OCI-LY7 (cell line): ENCODE data around the gene LPP. TPM values are rescaled to one million over a fixed set of nuclear protein-coding genes. Genes with fewer than 3 reads are reported as not detected.

Experiments used
- BruUV-seq: library from RNA; stranded (reverse); fragments of 400-500 nt; replicated peaks from 2 replicates; lab custom pipeline; 2021; lab: Mats Ljungman, UMichigan
- CTCF ChIA-PET: fragments of 300-600 bp; sonication (Branson Sonifier 250); formaldehyde crosslinking; loops from one replicate; lab custom pipeline; 2022; ENCODE audit warnings: antibody characterized with exemption; ENCODE audit not compliant: unreplicated experiment; lab: Charles Lee
- POLR2A ChIA-PET: fragments of 300-600 bp; sonication (Branson Sonifier 250); formaldehyde crosslinking; loops from one replicate; lab custom pipeline; 2022; ENCODE audit warnings: antibody characterized with exemption; lab: Charles Lee
- DNase-seq: peaks from one replicate; pipeline ENCODE4 v3.0.0-alpha.2; 2015; ENCODE audit warnings: low spot score
- H2AFZ ChIP-seq: fragments of 200-600 bp; sonication (generic), shearing (Covaris generic); 2 replicates; pipeline ENCODE4 v1.6.1; 2014; ENCODE audit warnings: mild to moderate bottlenecking, antibody characterized with exemption, low read length, moderate library complexity
- H3K27ac ChIP-seq: fragments of 200-600 bp; sonication (generic); 2 replicates; pipeline ENCODE4 v1.5.1; 2014; ENCODE audit warnings: mixed run types, low read depth, mild to moderate bottlenecking, moderate library complexity, low read length, inconsistent platforms; ENCODE audit not compliant: poor library complexity, severe bottlenecking
- H3K36me3 ChIP-seq: fragments of 200-600 bp; sonication (generic); 2 replicates; pipeline ENCODE4 v1.6.1; 2014; ENCODE audit warnings: mild to moderate bottlenecking, antibody characterized with exemption, low read length, moderate library complexity, mixed read lengths; ENCODE audit not compliant: insufficient read depth
- H3K4me1 ChIP-seq: fragments of 200-600 bp; sonication (generic); 2 replicates; pipeline ENCODE4 v1.5.1; 2014; ENCODE audit warnings: mild to moderate bottlenecking, low read length; ENCODE audit not compliant: insufficient read depth, poor library complexity, severe bottlenecking
- H3K4me2 ChIP-seq: fragments of 200-600 bp; sonication (generic); 2 replicates; pipeline ENCODE4 v1.6.1; 2014; ENCODE audit warnings: mild to moderate bottlenecking, low read length
- H3K4me3 ChIP-seq: fragments of 200-600 bp; sonication (generic); 2 replicates; pipeline ENCODE4 v1.5.1; 2014; ENCODE audit warnings: mild to moderate bottlenecking, low read depth, low read length; ENCODE audit not compliant: poor library complexity, severe bottlenecking
- H3K79me2 ChIP-seq: fragments of 200-600 bp; sonication (generic); 2 replicates; pipeline ENCODE4 v1.6.1; 2016; ENCODE audit warnings: low read depth, mild to moderate bottlenecking, low read length, moderate library complexity, mixed read lengths; ENCODE audit not compliant: insufficient read depth
- H3K9me2 ChIP-seq: fragments of 200-600 bp; sonication (generic); 2 replicates; pipeline ENCODE4 v1.6.1; 2016; ENCODE audit warnings: mild to moderate bottlenecking, low read length, mixed read lengths; ENCODE audit not compliant: insufficient read depth
- H3K9me3 ChIP-seq: fragments of 200-600 bp; sonication (generic); 2 replicates; pipeline ENCODE4 v1.6.1; 2014; ENCODE audit warnings: mild to moderate bottlenecking, mixed run types, low read length, mixed read lengths
- H4K20me1 ChIP-seq: fragments of 200-600 bp; sonication (generic); 2 replicates; pipeline ENCODE4 v1.6.1; 2014; ENCODE audit warnings: mild to moderate bottlenecking, antibody characterized with exemption, low read length, moderate library complexity, mixed read lengths; ENCODE audit not compliant: insufficient read depth
- CTCF ChIP-seq: fragments of 200-600 bp; sonication (generic); conservative IDR thresholded peaks from 2 replicates; pipeline ENCODE4 v1.5.1; 2014; ENCODE audit warnings: mild to moderate bottlenecking, antibody characterized with exemption, low read length, moderate library complexity, mixed read lengths
- EZH2phosphoT487 ChIP-seq: fragments of 200-600 bp; sonication (generic); IDR thresholded peaks from 2 replicates; pipeline ENCODE4 v1.6.1; 2018; ENCODE audit warnings: low read depth, borderline replicate concordance, mild to moderate bottlenecking, mixed run types, antibody characterized with exemption, low read length, moderate library complexity, mixed read lengths
- intact Hi-C: fragments of 100-400 bp; cut with micrococcal nuclease; formaldehyde crosslinking; loops from one replicate; pipeline ENCODE4 v1.10.0; 2022; ENCODE audit not compliant: unreplicated experiment
- total RNA-seq, 2 experiments: library from RNA; depleted of rRNA in 1 of 2; stranded (reverse); fragments of >200 nt in 1 of 2; shearing (Covaris generic) in 1 of 2; gene quantifications; 2 replicates each; pipeline ENCODE4 v1.2.3, GENCODE V29; 2014 to 2022

Gene LPP
- total RNA-seq, 2 experiments from 2014 or later = 10.9 to 119 TPM

- Histone ChIP-seq H3K9me2 (no peaks in the 10 kb centered on the region), H3K36me3 (no peaks in the 10 kb centered on the region), H3K4me2 (no peak overlapping the region), H3K4me3 (no peak overlapping the region), H4K20me1 (no peaks in the 10 kb centered on the region), H2AFZ (no peak overlapping the region), H3K79me2 (no peaks in the 10 kb centered on the region), H3K9me3 (no peaks in the 10 kb centered on the region), H3K27ac (no peak overlapping the region), H3K4me1 (no peaks in the 10 kb centered on the region)
- DNase-seq = no peak
- ChIA-PET POLR2A (interaction anchor here (0.6 to 0.9 kb wide), 7 partner anchors 10 to 901 kb away, joined by 3 to 5 read pairs (median 3); no protein-coding TSS in a partner anchor), CTCF (no interaction called here)
- intact Hi-C loops = no loop called here
- no TSS peak for BruUV-seq
- TF ChIP-seq EZH2phosphoT487 = no peak
- no peak for TF ChIP-seq CTCF
These were observed 466.8 kb downstream of the LPP start for GRCh38 chr3:188620752-188621151.

GRCh38 chr3:188624384-188624783 lies 470.4 kb downstream of the LPP start:
- no peaks in the 10 kb centered on the region for H3K4me1 ChIP-seq
- intact Hi-C loops = no loop called here
- H3K9me3 ChIP-seq = no peaks in the 10 kb centered on the region
- H3K79me2 ChIP-seq = no peaks in the 10 kb centered on the region
- no peak overlapping the region for H3K4me2 ChIP-seq
- no peaks in the 10 kb centered on the region for H3K36me3 ChIP-seq
- H3K9me2 ChIP-seq = no peaks in the 10 kb centered on the region
- no peak for DNase-seq
- BruUV-seq = no TSS peak
- no peak overlapping the region for H3K4me3 ChIP-seq
- H2AFZ ChIP-seq = no peak overlapping the region
- CTCF ChIA-PET = no interaction called here
- no peaks in the 10 kb centered on the region for H4K20me1 ChIP-seq
- no peak for TF ChIP-seq EZH2phosphoT487
- no peak for TF ChIP-seq CTCF
- no peak overlapping the region for H3K27ac ChIP-seq
- POLR2A ChIA-PET = interaction anchor here (0.7 to 1.2 kb wide), 2 partner anchors 40 to 490 kb away, joined by 3 read pairs; no protein-coding TSS in a partner anchor

GRCh38 chr3:188624828-188625227 lies 470.9 kb downstream of the LPP start:
- Histone ChIP-seq H3K4me1 (no peaks in the 10 kb centered on the region), H3K4me3 (no peak overlapping the region), H3K4me2 (no peak overlapping the region), H3K27ac (no peak overlapping the region), H3K79me2 (no peaks in the 10 kb centered on the region), H3K9me2 (no peaks in the 10 kb centered on the region), H4K20me1 (no peaks in the 10 kb centered on the region), H3K36me3 (no peaks in the 10 kb centered on the region), H2AFZ (no peak overlapping the region), H3K9me3 (no peaks in the 10 kb centered on the region)
- CTCF ChIA-PET = no interaction called here
- DNase-seq = no peak
- BruUV-seq = no TSS peak
- intact Hi-C loops = no loop called here
- POLR2A ChIA-PET = no interaction called here
- TF ChIP-seq EZH2phosphoT487 (no peak), CTCF (no peak)
